GM18517 (cell line): ENCODE measurements around the gene PAX8.

Experiments
- ATAC-seq: cut with Tn5 transposase; IDR thresholded peaks from one replicate; pipeline ENCODE4 v1.9.1; 2021; ENCODE audit warnings: mild to moderate bottlenecking, moderate library complexity; ENCODE audit not compliant: unreplicated experiment

Gene PAX8

GRCh38 chr2:113209011-113209645 lies 69.6 kb downstream of the PAX8 start:
- ATAC-seq = no peak

GRCh38 chr2:113208396-113208795 lies 70.3 kb downstream of the PAX8 start:
- no peak for ATAC-seq

- ATAC-seq = no peak
These were observed 71.7 kb downstream of the PAX8 start for GRCh38 chr2:113207021-113207420.

GRCh38 chr2:113206251-113206650 lies 72.5 kb downstream of the PAX8 start:
- no peak for ATAC-seq

GRCh38 chr2:113203901-113204519 lies 74.7 kb downstream of the PAX8 start:
- ATAC-seq = peak; percentile 78

- ATAC-seq = no peak
These were observed 75.5 kb downstream of the PAX8 start for GRCh38 chr2:113203217-113203530.

- ATAC-seq = no peak
These were observed 76.2 kb downstream of the PAX8 start for GRCh38 chr2:113202305-113203216.

GRCh38 chr2:113201496-113202304 lies 77.0 kb downstream of the PAX8 start:
- ATAC-seq = no peak

- ATAC-seq = no peak
These were observed 77.8 kb downstream of the PAX8 start for GRCh38 chr2:113200736-113201490.

GRCh38 chr2:113200236-113200635 lies 78.5 kb downstream of the PAX8 start:
- no peak for ATAC-seq

- ATAC-seq = peak; percentile 54
These were observed 79.7 kb downstream of the PAX8 start for GRCh38 chr2:113198790-113199612.

GRCh38 chr2:113198048-113198789 lies 80.5 kb downstream of the PAX8 start:
- ATAC-seq = no peak

GRCh38 chr2:113197347-113198047 lies 81.2 kb downstream of the PAX8 start:
- no peak for ATAC-seq

- ATAC-seq = no peak
These were observed 81.9 kb downstream of the PAX8 start for GRCh38 chr2:113196839-113197238.

GRCh38 chr2:113195923-113196501 lies 82.7 kb downstream of the PAX8 start:
- no peak for ATAC-seq

- ATAC-seq = no peak
These were observed 86.1 kb downstream of the PAX8 start for GRCh38 chr2:113192459-113193100.

- no peak for ATAC-seq
These were observed 87.8 kb downstream of the PAX8 start for GRCh38 chr2:113190871-113191270.
